OCI-LY7 (cell line): ENCODE results near the gene TBC1D13.

Experiments
- CTCF ChIP-seq: fragments of 200-600 bp; sonication (generic); conservative IDR thresholded peaks from 2 replicates; pipeline ENCODE4 v1.5.1; 2014; ENCODE audit warnings: mild to moderate bottlenecking, antibody characterized with exemption, low read length, moderate library complexity, mixed read lengths
- EZH2phosphoT487 ChIP-seq: fragments of 200-600 bp; sonication (generic); IDR thresholded peaks from 2 replicates; pipeline ENCODE4 v1.6.1; 2018; ENCODE audit warnings: low read depth, borderline replicate concordance, mild to moderate bottlenecking, mixed run types, antibody characterized with exemption, low read length, moderate library complexity, mixed read lengths

DNA sequence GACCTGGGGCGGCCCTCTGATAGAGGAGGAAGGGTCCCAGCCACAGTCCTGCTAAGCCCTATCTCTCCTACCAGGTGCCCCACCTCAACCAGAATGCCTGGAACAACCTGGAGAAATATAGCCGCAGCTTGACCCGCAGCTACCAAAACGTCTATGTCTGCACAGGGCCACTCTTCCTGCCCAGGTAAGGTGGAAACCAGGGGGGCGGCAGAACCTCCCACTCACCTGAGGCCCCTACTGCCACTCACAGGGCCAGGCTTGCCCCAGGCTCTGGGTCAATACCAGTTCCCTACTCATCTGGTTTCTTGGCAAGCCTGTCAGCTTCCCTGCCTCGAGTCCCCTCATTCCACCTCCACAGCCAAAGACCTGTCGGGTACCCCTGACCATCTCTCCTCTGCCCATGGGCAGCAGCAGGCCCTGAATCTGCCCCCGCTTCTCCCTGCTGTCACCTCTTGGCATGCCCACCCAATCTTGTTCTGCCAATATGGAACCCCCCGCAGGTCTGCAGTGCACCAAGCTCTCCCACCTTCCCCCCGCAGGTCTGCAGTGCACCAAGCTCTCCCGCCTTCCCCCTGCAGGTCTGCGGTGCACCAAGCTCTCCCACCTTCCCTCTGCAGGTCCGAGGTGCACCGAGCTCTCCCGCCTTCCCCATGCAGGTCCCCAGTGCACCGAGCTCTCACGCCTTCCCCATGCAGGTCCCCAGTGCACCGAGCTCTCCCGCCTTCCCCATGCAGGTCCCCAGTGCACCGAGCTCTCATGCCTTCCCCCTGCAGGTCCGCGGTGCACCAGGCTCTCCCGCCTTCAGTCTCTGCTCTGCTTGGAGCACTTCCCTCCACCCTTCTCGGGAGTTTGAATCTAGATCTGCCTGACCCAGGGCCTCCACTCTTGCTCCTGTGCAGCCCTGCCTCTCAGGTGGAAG lies 33.9 kb downstream of the TBC1D13 start:
- no peak for TF ChIP-seq EZH2phosphoT487
- no peak for TF ChIP-seq CTCF
